GM19099 (cell line): ENCODE data around the gene ETF1.

Source experiments
- POLR2A ChIP-seq: IDR thresholded peaks from 3 replicates; pipeline ENCODE4 v1.6.1; 2011; ENCODE audit warnings: low read depth; ENCODE audit not compliant: insufficient read length; ENCODE audit errors: extremely low read depth

Gene ETF1

DNA sequence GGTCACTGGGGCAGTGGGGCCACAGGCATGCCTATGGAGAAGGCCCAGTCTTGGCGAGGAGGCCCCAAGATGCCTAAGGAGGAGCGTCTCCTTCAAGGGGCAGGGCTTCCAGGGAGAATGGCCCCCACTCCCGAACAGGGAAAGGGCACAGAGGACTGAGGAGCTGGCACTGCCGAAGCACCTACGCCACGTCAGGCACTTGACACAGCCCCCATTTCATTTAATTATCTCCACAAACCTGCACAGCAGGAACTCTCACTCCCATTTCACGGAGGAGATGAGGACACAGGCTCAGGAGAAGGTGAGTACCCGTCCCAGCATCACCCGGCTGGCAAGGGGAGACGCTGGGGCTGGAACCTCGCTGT, 51.8 kb downstream of the ETF1 start:
- TF ChIP-seq POLR2A, result no peak

DNA sequence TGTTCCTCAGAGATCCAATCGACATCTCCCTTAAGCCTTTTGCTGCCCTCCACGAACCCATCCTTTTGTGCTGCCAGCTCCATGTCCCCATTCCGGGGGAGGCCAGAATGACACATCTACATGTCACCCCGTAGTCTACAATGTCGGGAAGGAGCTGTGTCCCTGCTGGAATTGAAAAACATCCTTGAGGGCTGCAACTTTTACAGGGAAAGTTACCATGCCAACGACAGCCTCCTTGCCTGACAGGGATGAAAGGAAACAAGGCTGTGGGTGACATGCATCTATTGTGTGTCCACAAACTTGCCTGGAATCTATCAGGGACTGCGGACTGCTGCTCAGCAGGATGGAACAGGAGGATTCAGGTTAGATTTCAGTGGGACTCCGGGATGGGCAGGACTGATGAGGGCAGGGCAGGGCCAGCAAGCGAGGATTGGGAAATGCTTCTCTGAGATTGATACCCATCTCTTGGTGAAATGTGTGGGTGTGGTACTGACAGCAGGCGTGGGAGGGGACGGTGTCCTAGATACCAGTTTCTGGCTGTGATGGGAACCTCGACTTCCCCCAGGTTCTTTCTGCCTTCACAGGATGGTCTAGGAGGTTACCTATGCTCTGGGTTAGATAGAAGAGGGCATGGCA, 52.3 kb downstream of the ETF1 start:
- TF ChIP-seq POLR2A, result no peak

GRCh38 chr5:138489683-138490061, 53.4 kb downstream of the ETF1 start:
- no peak for TF ChIP-seq POLR2A

GRCh38 chr5:138488481-138488945, 54.5 kb downstream of the ETF1 start:
- TF ChIP-seq POLR2A, result no peak

DNA sequence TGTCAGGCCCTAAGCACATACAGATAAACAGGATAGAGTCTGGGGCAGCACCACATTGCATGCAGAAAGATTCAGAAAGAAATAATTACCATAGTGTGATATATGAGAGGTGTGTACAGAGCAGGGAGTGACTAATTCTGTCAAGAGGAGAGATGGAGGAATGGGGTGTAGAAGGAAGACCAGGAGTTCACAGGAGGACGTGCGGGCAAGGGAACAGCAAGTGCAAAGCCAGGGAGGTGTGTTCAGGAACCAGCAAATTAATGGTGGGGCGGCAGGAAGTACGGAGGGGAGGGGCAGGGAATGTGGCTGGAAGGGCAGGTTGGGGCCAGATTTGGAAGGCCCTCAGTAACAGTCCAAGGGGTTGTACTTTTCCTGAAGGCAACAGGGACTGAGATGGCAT, 60.4 kb downstream of the ETF1 start:
- no peak for TF ChIP-seq POLR2A

DNA sequence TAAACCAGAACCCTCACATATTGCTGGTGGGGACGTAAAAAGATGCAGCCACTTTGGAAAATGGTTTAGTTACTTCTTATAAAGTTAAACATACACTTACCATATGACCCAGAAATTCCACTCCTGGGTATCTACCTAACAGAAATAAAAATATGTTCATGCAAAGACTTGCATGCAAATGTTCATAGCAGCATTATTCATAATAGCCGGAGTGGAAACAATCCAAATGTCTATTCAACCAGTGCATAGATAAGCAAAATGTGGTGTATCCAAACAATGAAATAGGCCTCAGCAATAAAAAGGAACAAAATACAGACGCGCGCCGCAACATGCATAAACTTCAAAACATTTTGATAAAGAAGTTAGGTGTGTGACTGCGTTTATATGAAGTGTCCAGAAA, 66.1 kb downstream of the ETF1 start:
- TF ChIP-seq POLR2A, result no peak

DNA sequence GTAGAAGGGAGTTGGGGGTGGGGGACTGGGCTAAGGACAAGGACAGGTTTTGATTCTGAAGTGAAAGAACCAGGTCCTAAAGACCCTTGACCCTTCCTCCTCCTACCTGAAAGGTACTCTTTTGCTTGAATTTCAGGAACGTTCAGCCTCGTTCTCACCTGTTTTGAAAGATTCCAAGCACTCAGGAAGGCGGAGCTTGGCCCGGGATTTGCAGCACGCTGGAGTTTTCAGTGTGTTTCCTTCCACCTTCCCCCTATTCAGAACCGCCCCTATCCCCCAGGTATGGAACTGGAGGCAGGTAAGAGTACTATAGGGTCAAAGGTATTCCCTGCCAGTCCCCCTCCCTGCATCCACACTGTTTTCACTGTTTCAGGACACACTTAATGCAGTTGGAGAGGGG, 70.7 kb downstream of the ETF1 start:
- TF ChIP-seq POLR2A, result no peak

- TF ChIP-seq POLR2A, result no peak
These were observed 72.0 kb downstream of the ETF1 start for GRCh38 chr5:138471052-138471361.

- TF ChIP-seq POLR2A, result no peak
These were observed 72.5 kb downstream of the ETF1 start for GRCh38 chr5:138470322-138471051.

DNA sequence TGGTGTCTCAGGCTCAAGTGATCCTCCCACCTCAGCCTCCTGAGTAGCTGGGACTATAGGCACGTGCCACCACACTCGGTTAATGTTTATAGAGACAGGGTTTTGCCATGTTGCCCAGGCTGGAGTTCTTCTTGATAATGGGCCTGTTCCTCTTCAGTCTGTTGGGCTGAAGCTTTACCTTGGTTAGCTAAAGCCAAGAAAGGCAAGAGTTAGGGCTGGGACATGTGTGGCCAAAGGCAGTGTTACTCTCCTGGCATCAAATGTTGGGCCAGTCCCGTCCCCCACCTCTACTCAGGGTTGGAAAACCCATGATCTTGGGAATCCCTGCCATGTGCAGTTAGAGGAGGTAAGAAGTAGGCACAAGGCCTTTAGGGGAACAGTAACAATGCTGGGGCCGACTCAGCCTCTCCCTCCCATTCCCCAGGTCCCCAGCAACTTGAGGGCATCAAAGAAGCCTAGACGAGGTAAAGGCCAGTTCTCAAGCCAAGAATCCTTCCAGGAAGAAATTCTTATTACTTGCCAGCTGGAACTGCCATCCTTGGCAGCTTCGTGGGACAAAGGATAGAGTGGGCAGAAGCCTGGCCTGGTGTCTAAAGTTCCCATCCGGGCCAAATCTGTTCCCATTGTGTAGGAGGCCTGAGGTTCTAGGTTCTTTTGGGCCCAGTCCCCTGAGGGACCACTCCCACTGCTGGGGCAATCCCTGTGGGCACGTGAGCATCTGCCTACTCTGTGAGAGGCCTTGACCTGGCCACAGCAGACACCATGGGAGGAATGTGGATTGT, 73.3 kb downstream of the ETF1 start:
- no peak for TF ChIP-seq POLR2A

DNA sequence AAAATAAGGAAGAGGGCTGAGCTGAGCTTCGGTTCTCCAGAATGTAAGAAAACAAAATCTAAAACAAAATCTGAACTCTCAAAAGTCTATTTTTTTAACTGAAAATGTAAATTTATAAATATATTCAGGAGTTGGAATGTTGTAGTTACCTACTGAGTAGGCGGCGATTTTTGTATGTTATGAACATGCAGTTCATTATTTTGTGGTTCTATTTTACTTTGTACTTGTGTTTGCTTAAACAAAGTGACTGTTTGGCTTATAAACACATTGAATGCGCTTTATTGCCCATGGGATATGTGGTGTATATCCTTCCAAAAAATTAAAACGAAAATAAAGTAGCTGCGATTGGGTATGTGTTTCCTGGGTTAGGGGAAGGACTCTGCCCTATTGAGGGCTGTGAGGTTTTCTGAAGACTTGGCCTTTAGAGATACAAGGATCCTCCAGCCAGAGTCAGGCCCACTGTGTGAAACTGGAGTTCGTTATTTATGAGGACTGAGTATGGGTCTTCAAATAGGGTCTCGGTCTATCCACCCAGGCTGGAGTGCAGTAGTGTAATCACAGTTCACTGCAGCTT, 74.0 kb downstream of the ETF1 start:
- TF ChIP-seq POLR2A, result no peak

DNA sequence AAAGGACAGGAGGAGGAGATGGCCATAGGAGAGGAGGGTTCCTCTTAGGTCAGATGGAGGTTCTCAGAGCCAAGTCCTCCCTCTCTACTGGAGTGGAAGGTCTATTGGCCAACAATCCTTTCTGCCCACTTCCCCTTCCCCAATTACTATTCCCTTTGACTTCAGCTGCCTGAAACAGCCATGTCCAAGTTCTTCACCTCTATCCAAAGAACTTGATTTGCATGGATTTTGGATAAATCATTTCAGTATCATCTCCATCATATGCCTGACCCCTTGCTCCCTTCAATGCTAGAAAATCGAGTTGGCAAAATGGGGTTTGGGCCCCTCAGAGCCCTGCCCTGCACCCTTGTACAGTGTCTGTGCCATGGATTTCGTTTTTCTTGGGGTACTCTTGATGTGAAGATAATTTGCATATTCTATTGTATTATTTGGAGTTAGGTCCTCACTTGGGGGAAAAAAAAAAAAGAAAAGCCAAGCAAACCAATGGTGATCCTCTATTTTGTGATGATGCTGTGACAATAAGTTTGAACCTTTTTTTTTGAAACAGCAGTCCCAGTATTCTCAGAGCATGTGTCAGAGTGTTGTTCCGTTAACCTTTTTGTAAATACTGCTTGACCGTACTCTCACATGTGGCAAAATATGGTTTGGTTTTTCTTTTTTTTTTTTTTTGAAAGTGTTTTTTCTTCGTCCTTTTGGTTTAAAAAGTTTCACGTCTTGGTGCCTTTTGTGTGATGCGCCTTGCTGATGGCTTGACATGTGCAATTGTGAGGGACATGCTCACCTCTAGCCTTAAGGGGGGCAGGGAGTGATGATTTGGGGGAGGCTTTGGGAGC, 74.7 kb downstream of the ETF1 start:
- no peak for TF ChIP-seq POLR2A

- no peak for TF ChIP-seq POLR2A
These were observed 75.3 kb downstream of the ETF1 start for GRCh38 chr5:138467711-138468132.

DNA sequence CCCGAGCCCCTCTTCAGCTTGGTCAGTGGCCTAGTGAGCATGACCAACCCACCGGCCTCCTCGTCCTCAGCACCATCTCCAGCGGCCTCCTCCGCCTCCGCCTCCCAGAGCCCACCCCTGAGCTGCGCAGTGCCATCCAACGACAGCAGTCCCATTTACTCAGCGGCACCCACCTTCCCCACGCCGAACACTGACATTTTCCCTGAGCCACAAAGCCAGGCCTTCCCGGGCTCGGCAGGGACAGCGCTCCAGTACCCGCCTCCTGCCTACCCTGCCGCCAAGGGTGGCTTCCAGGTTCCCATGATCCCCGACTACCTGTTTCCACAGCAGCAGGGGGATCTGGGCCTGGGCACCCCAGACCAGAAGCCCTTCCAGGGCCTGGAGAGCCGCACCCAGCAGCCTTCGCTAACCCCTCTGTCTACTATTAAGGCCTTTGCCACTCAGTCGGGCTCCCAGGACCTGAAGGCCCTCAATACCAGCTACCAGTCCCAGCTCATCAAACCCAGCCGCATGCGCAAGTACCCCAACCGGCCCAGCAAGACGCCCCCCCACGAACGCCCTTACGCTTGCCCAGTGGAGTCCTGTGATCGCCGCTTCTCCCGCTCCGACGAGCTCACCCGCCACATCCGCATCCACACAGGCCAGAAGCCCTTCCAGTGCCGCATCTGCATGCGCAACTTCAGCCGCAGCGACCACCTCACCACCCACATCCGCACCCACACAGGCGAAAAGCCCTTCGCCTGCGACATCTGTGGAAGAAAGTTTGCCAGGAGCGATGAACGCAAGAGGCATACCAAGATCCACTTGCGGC, 75.9 kb downstream of the ETF1 start:
- TF ChIP-seq POLR2A, result no peak
